Left ventricle myocardium inferior (tissue), 1 donor: ENCODE results near the gene CNTN4. TPM values are rescaled to one million over a fixed set of nuclear protein-coding genes. Genes with fewer than 3 reads are reported as not detected.

Experiments used
- DNase-seq: peaks from one replicate; pipeline ENCODE4 v3.0.0-alpha.2; 2020
- H3K27ac ChIP-seq: fragments of 200-600 bp; replicated peaks from 2 replicates; pipeline ENCODE4 v1.8.0; 2021
- H3K27me3 ChIP-seq: fragments of 200-600 bp; 2 replicates; pipeline ENCODE4 v1.8.0; 2021; ENCODE audit warnings: low read depth
- H3K36me3 ChIP-seq: fragments of 200-600 bp; 2 replicates; pipeline ENCODE4 v1.8.0; 2021
- H3K4me1 ChIP-seq: fragments of 200-600 bp; 2 replicates; pipeline ENCODE4 v1.8.0; 2021
- H3K4me3 ChIP-seq: fragments of 200-600 bp; 2 replicates; pipeline ENCODE4 v1.8.0; 2021; ENCODE audit warnings: mild to moderate bottlenecking, moderate library complexity
- H3K9me3 ChIP-seq: fragments of 200-600 bp; replicated peaks from 2 replicates; pipeline ENCODE4 v1.8.0; 2021
- CTCF ChIP-seq: fragments of 200-600 bp; IDR thresholded peaks from 2 replicates; pipeline ENCODE4 v1.8.0; 2021; ENCODE audit warnings: antibody characterized with exemption, mild to moderate bottlenecking, borderline replicate concordance
- intact Hi-C: fragments of 100-400 bp; cut with micrococcal nuclease; formaldehyde crosslinking; loops from one replicate; pipeline ENCODE4 v1.11.0; 2022
- total RNA-seq: library from RNA; stranded (reverse); fragmentation: NEBNext Ultra II Directional; extraction: Animal tissue kit (Norgen Biotek cat#: 25700); gene quantifications from one replicate; pipeline ENCODE4 v1.2.1, GENCODE V29; 2021
- donor health status: DM: no; HTN: yes; CAD: no; lungs with severe emphysema.

CNTN4 gene
- total RNA-seq, 1 donor from 2014 or later: 1.2 TPM

GRCh38 chr3:2968475-2968874 is 869.8 kb downstream of the CNTN4 start:
- Histone ChIP-seq H3K27ac (no peak overlapping the region), H3K4me3 (no peak overlapping the region), H3K4me1 (no peaks in the 10 kb centered on the region), H3K9me3 (no peaks in the 10 kb centered on the region), H3K36me3 (no peaks in the 10 kb centered on the region), H3K27me3 (peaks cover 9% of the 10 kb centered on the region)
- DNase-seq: no peak
- intact Hi-C loops: no loop called here
- no peak for TF ChIP-seq CTCF

GRCh38 chr3:2976212-2976611 is 877.5 kb downstream of the CNTN4 start:
- no peak for TF ChIP-seq CTCF
- H3K9me3 ChIP-seq: no peaks in the 10 kb centered on the region
- intact Hi-C loops: no loop called here
- no peak overlapping the region for H3K4me3 ChIP-seq
- peaks cover 7% of the 10 kb centered on the region for H3K27me3 ChIP-seq
- DNase-seq: no peak
- H3K4me1 ChIP-seq: no peaks in the 10 kb centered on the region
- H3K27ac ChIP-seq: no peak overlapping the region
- no peaks in the 10 kb centered on the region for H3K36me3 ChIP-seq

GRCh38 chr3:2976796-2977195 is 878.1 kb downstream of the CNTN4 start:
- no peak overlapping the region for H3K4me3 ChIP-seq
- peaks cover 7% of the 10 kb centered on the region for H3K27me3 ChIP-seq
- no peak overlapping the region for H3K27ac ChIP-seq
- H3K9me3 ChIP-seq: no peaks in the 10 kb centered on the region
- TF ChIP-seq CTCF: no peak
- DNase-seq: no peak
- intact Hi-C loops: no loop called here
- no peaks in the 10 kb centered on the region for H3K4me1 ChIP-seq
- H3K36me3 ChIP-seq: no peaks in the 10 kb centered on the region

- H3K4me3 ChIP-seq: no peak overlapping the region
- H3K36me3 ChIP-seq: no peaks in the 10 kb centered on the region
- DNase-seq: no peak
- H3K4me1 ChIP-seq: no peaks in the 10 kb centered on the region
- no peak for TF ChIP-seq CTCF
- intact Hi-C loops: no loop called here
- H3K27me3 ChIP-seq: peaks cover 7% of the 10 kb centered on the region
- no peaks in the 10 kb centered on the region for H3K9me3 ChIP-seq
- no peak overlapping the region for H3K27ac ChIP-seq
These were observed 880.5 kb downstream of the CNTN4 start for GRCh38 chr3:2978977-2979732.

GRCh38 chr3:2984005-2984830 is 885.6 kb downstream of the CNTN4 start:
- Histone ChIP-seq H3K4me1 (no peaks in the 10 kb centered on the region), H3K27me3 (no peaks in the 10 kb centered on the region), H3K36me3 (no peaks in the 10 kb centered on the region), H3K4me3 (no peak overlapping the region), H3K27ac (no peak overlapping the region), H3K9me3 (no peaks in the 10 kb centered on the region)
- TF ChIP-seq CTCF: no peak
- no peak for DNase-seq
- intact Hi-C loops: no loop called here
